ENCODE measurements around the gene DLEC1. TPM values are rescaled to one million over a fixed set of nuclear protein-coding genes. Genes with fewer than 3 reads are reported as not detected.

DLEC1 gene
- total and polyA plus RNA-seq, 2 of the 4 experiments (the other 2 are of a cell fraction) = 0.03 TPM; not detected in 1

DNA sequence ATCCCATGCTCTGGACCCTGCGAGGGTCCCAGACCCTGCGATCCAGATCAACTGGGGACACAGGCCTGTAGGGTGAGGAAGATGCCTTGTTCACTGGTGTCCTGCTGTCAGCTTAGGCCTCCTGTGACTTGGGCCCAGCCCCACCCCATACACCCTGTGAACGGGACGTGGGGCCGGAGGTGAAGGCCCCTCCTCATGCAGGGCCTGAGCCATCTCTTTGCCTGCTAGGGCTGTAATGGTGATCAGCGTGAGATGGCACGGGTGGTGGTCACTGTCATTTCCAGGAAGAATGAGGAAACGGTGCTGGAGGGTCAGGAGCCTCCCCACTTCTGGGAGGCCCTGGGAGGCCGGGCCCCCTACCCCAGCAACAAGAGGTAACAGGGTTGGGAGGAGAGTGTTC is 36.1 kb upstream of the DLEC1 start:
- no peak overlapping the region for H3K4me2 ChIP-seq (ENCODE audit: low read depth, low read length)
- H3K9me1 ChIP-seq (ENCODE audit: insufficient read depth, low read length) = peaks cover 14% of the 10 kb centered on the region
- in situ Hi-C loops (cut with MboI; ENCODE audit: low sequenced_read_pairs) (no loop called here), dilution Hi-C loops (cut with HindIII; ENCODE audit: low sequenced_read_pairs, unreplicated experiment) (no loop called here), intact Hi-C loops (cut with micrococcal nuclease) (loop anchor here (1.0 kb wide), 1 partner anchor 148 kb away; no protein-coding TSS in a partner anchor)
- no peak overlapping the region for H3K27ac ChIP-seq (ENCODE audit: insufficient read depth, low read length)
- no peak overlapping the region for H3K18ac ChIP-seq (ENCODE audit: low read depth, low read length)
- H3K56ac ChIP-seq (ENCODE audit: extremely low read depth, insufficient read depth, low read length) = no peak overlapping the region
- ChIA-PET CTCF (interaction anchor here (1.1 to 1.3 kb wide), 2 partner anchors 37 to 147 kb away, joined by 3 to 4 read pairs; no protein-coding TSS in a partner anchor), POLR2A (ENCODE audit: unreplicated experiment) (no interaction called here)
- no peak overlapping the region for H2BK20ac ChIP-seq (ENCODE audit: low read depth, low read length)
- no peaks in the 10 kb centered on the region for H3K9me3 ChIP-seq (ENCODE audit: control insufficient read depth, insufficient read depth, low read length)
- no peak for ATAC-seq (ENCODE audit: low read depth)
- H4K5ac ChIP-seq (ENCODE audit: low read depth, low read length) = no peak overlapping the region
- WGBS, 2 experiments (ENCODE audit: extremely low coverage in 2 of 2, insufficient read length in 1 of 2) = no CpG with 5 or more reads among the region's 9 CpGs
- H3K27me3 ChIP-seq (ENCODE audit: control insufficient read depth, insufficient read depth, low read length) = no peaks in the 10 kb centered on the region
- H2AK9ac ChIP-seq (replicated peaks; ENCODE audit: low read depth, low read length, poor library complexity) = no peak overlapping the region
- H3K79me1 ChIP-seq (ENCODE audit: low read depth in 1 of 2, low read length in 2 of 2) = peaks cover 3% of the 10 kb centered on the region in 2 experiments; a peak in 1 of 4 replicates
- BruUV-seq (replicated peaks) = no TSS peak
- H3K4me3 ChIP-seq (ENCODE audit: insufficient read depth, low read depth, low read length) = no peak overlapping the region
- no peak overlapping the region for H3K14ac ChIP-seq (replicated peaks; ENCODE audit: low read depth, low read length)
- no peak overlapping the region for H3K23ac ChIP-seq (ENCODE audit: low read depth, low read length)
- H3K9ac ChIP-seq (ENCODE audit: low read depth, low read length) = no peak overlapping the region
- H3K4ac ChIP-seq (ENCODE audit: low read depth, low read length) = no peak overlapping the region
- H2BK5ac ChIP-seq (ENCODE audit: low read depth, low read length, poor library complexity, severe bottlenecking) = no peak overlapping the region
- H2AK5ac ChIP-seq (ENCODE audit: low read depth, low read length) = no peak overlapping the region
- H3K4me1 ChIP-seq (ENCODE audit: control insufficient read depth, insufficient read depth, low read length) = peaks cover 10% of the 10 kb centered on the region
- peaks cover 8% of the 10 kb centered on the region; the same call in 1 of the 2 replicates for H4K20me1 ChIP-seq (ENCODE audit: insufficient read depth, low read length)
- H4K91ac ChIP-seq (ENCODE audit: insufficient read depth, low read depth, low read length) = no peak overlapping the region
- no peak overlapping the region for H2BK15ac ChIP-seq (ENCODE audit: low read depth, low read length)
- no peak overlapping the region for H2AFZ ChIP-seq (replicated peaks; ENCODE audit: low read length, poor library complexity)
- no peak overlapping the region for H2BK120ac ChIP-seq (ENCODE audit: low read depth, low read length)
- H3K36me3 ChIP-seq (ENCODE audit: control insufficient read depth, insufficient read depth, low read length) = peaks cover 15% of the 10 kb centered on the region
- no peak for DNase-seq
- no peak for TF ChIP-seq MXI1 (IDR thresholded peaks at IDR 0.05; ENCODE audit: borderline replicate concordance, low read depth, low read length)
- TF ChIP-seq RAD21 (IDR thresholded peaks at IDR 0.05; ENCODE audit: low read length) = no peak
- no peak for TF ChIP-seq MAZ (IDR thresholded peaks at IDR 0.05; ENCODE audit: borderline replicate concordance, low read depth, low read length)
- TF ChIP-seq BHLHE40 (IDR thresholded peaks at IDR 0.05; ENCODE audit: low read depth, low read length) = no peak
- no peak for TF ChIP-seq CHD1 (IDR thresholded peaks at IDR 0.05; ENCODE audit: low read depth, low read length)
- TF ChIP-seq, protein P1, sequence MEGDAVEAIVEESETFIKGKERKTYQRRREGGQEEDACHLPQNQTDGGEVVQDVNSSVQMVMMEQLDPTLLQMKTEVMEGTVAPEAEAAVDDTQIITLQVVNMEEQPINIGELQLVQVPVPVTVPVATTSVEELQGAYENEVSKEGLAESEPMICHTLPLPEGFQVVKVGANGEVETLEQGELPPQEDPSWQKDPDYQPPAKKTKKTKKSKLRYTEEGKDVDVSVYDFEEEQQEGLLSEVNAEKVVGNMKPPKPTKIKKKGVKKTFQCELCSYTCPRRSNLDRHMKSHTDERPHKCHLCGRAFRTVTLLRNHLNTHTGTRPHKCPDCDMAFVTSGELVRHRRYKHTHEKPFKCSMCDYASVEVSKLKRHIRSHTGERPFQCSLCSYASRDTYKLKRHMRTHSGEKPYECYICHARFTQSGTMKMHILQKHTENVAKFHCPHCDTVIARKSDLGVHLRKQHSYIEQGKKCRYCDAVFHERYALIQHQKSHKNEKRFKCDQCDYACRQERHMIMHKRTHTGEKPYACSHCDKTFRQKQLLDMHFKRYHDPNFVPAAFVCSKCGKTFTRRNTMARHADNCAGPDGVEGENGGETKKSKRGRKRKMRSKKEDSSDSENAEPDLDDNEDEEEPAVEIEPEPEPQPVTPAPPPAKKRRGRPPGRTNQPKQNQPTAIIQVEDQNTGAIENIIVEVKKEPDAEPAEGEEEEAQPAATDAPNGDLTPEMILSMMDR (conservative IDR thresholded peaks at IDR 0.05; ENCODE audit: low read depth, low read length) = no peak
- TF ChIP-seq RFX5 (IDR thresholded peaks at IDR 0.05; ENCODE audit: low read depth, low read length) = no peak
- no peak for TF ChIP-seq USF2 (IDR thresholded peaks at IDR 0.05; ENCODE audit: low read depth, low read length)
- H4K8ac ChIP-seq (ENCODE audit: low read depth in 2 of 2, low read length in 2 of 2) = no peak overlapping the region
